C1 segment of cervical spinal cord (tissue), 14 donors: ENCODE data around the gene ABI2.
A peak's percentile ranks its signal among the peaks of the same experiment; 100 is the strongest.
"Not testable (repeated sequence)": the region's sequence is repeated elsewhere in the genome, so short reads cannot be mapped to it uniquely, and the experiment has no call there.

Experiments used
- DNase-seq, 14 donors: peaks; one replicate each; lab custom pipeline; 2025; lab: John Stamatoyannopoulos, UW

The ABI2 gene

GRCh38 chr2:203354966-203355365 is 26.8 kb downstream of the ABI2 start:
- no peak for DNase-seq

GRCh38 chr2:203359450-203359849 is 31.3 kb downstream of the ABI2 start:
- no peak for DNase-seq

- no peak for DNase-seq
Observed at GRCh38 chr2:203360833-203361430, 32.7 kb downstream of the ABI2 start.

- DNase-seq, result no peak
Observed at GRCh38 chr2:203361495-203361894, 33.3 kb downstream of the ABI2 start.

GRCh38 chr2:203361922-203362321 is 33.7 kb downstream of the ABI2 start:
- DNase-seq, result no peak

- no peak for DNase-seq
Observed at GRCh38 chr2:203366639-203367466, 38.7 kb downstream of the ABI2 start.

GRCh38 chr2:203372706-203373105 is 44.5 kb downstream of the ABI2 start:
- DNase-seq, result not testable (repeated sequence)

- no peak for DNase-seq
Observed at GRCh38 chr2:203376173-203376572, 48.0 kb downstream of the ABI2 start.

GRCh38 chr2:203379156-203379555 is 51.0 kb downstream of the ABI2 start:
- no peak for DNase-seq

- DNase-seq, result no peak
Observed at GRCh38 chr2:203383038-203383437, 54.8 kb downstream of the ABI2 start.

- DNase-seq, result not testable (repeated sequence)
Observed at GRCh38 chr2:203388153-203388552, 60.0 kb downstream of the ABI2 start.

- no peak for DNase-seq
Observed at GRCh38 chr2:203394519-203395227, 66.5 kb downstream of the ABI2 start.

GRCh38 chr2:203395858-203396257 is 67.7 kb downstream of the ABI2 start:
- DNase-seq, result no peak

GRCh38 chr2:203396667-203397066 is 68.5 kb downstream of the ABI2 start:
- no peak for DNase-seq

- no peak for DNase-seq
Observed at GRCh38 chr2:203399031-203399430, 70.8 kb downstream of the ABI2 start.

GRCh38 chr2:203400805-203401585 is 72.8 kb downstream of the ABI2 start:
- DNase-seq, result no peak

- no peak for DNase-seq
Observed at GRCh38 chr2:203404996-203405395, 76.8 kb downstream of the ABI2 start.

GRCh38 chr2:203407496-203407895 is 79.3 kb downstream of the ABI2 start:
- DNase-seq, result no peak

GRCh38 chr2:203412546-203413331 is 84.5 kb downstream of the ABI2 start:
- DNase-seq, result peak in 1 of 14 donors; percentile 1

- DNase-seq, result no peak
Observed at GRCh38 chr2:203413796-203414195, 85.6 kb downstream of the ABI2 start.

- DNase-seq, result no peak
Observed at GRCh38 chr2:203418271-203418670, 90.1 kb downstream of the ABI2 start.
